ENCODE data around the gene NAV2. TPM values are rescaled to one million over a fixed set of nuclear protein-coding genes. Genes with fewer than 3 reads are reported as not detected.

Gene NAV2
- total RNA-seq, 1 experiment from 2014 or later: 2.1 TPM

- no peaks in the 10 kb centered on the region for H3K9me2 ChIP-seq (ENCODE audit: insufficient read depth)
- H3K36me3 ChIP-seq (ENCODE audit: control insufficient read depth in 1 of 2, insufficient read depth in 2 of 2, low read length in 2 of 2): no peaks in the 10 kb centered on the region
- ATAC-seq (no peak), DNase-seq (ENCODE audit: low read depth, low spot score) (no peak)
- no peaks in the 10 kb centered on the region for H3K4me1 ChIP-seq (ENCODE audit: control insufficient read depth in 1 of 2, insufficient read depth in 2 of 2, low read length in 2 of 2)
- H3K4me3 ChIP-seq (replicated peaks in 1 of 2; ENCODE audit: low read depth in 1 of 2, low read length in 2 of 2): no peak overlapping the region
- ChIA-PET POLR2A (no interaction called here), RAD21 (ENCODE audit: low non-redundant PET in 1 of 2, low total read pairs in 2 of 2, uncharacterized antibody in 2 of 2, unreplicated experiment in 2 of 2) (no interaction called here), CTCF (no interaction called here)
- no peaks in the 10 kb centered on the region for H3K79me2 ChIP-seq (ENCODE audit: insufficient read depth, low read length)
- no peak overlapping the region for H3K4me2 ChIP-seq (ENCODE audit: low read length)
- H3K27me3 ChIP-seq (ENCODE audit: insufficient read depth, low read length): no peaks in the 10 kb centered on the region
- intact Hi-C loops (cut with micrococcal nuclease): no loop called here
- no TSS peak for BruUV-seq (replicated peaks)
- no peak for TF ChIP-seq TCF7L2 (IDR thresholded peaks at IDR 0.05; ENCODE audit: borderline replicate concordance, extremely low read depth, insufficient read depth, insufficient read length)
- no peak for TF ChIP-seq FOSL1 (IDR thresholded peaks at IDR 0.05; ENCODE audit: low read depth)
- TF ChIP-seq RAD21 (IDR thresholded peaks at IDR 0.05; ENCODE audit: low read depth): no peak
- TF ChIP-seq SP1 (IDR thresholded peaks at IDR 0.05; ENCODE audit: low read depth): no peak
- no peak for TF ChIP-seq ZFX (IDR thresholded peaks at IDR 0.05)
- no peak for TF ChIP-seq ELF1 (IDR thresholded peaks at IDR 0.05; ENCODE audit: borderline replicate concordance, low read depth)
- TF ChIP-seq, protein P1, sequence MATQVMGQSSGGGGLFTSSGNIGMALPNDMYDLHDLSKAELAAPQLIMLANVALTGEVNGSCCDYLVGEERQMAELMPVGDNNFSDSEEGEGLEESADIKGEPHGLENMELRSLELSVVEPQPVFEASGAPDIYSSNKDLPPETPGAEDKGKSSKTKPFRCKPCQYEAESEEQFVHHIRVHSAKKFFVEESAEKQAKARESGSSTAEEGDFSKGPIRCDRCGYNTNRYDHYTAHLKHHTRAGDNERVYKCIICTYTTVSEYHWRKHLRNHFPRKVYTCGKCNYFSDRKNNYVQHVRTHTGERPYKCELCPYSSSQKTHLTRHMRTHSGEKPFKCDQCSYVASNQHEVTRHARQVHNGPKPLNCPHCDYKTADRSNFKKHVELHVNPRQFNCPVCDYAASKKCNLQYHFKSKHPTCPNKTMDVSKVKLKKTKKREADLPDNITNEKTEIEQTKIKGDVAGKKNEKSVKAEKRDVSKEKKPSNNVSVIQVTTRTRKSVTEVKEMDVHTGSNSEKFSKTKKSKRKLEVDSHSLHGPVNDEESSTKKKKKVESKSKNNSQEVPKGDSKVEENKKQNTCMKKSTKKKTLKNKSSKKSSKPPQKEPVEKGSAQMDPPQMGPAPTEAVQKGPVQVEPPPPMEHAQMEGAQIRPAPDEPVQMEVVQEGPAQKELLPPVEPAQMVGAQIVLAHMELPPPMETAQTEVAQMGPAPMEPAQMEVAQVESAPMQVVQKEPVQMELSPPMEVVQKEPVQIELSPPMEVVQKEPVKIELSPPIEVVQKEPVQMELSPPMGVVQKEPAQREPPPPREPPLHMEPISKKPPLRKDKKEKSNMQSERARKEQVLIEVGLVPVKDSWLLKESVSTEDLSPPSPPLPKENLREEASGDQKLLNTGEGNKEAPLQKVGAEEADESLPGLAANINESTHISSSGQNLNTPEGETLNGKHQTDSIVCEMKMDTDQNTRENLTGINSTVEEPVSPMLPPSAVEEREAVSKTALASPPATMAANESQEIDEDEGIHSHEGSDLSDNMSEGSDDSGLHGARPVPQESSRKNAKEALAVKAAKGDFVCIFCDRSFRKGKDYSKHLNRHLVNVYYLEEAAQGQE (IDR thresholded peaks at IDR 0.05; ENCODE audit: low read depth): no peak
- TF ChIP-seq SIN3A (IDR thresholded peaks at IDR 0.05; ENCODE audit: low read depth): no peak
- no peak for TF ChIP-seq EZH2 (IDR thresholded peaks at IDR 0.05)
- no peak for TF ChIP-seq ZNF274 (IDR thresholded peaks at IDR 0.05; ENCODE audit: low read depth, low read length)
- TF ChIP-seq, protein P2, sequence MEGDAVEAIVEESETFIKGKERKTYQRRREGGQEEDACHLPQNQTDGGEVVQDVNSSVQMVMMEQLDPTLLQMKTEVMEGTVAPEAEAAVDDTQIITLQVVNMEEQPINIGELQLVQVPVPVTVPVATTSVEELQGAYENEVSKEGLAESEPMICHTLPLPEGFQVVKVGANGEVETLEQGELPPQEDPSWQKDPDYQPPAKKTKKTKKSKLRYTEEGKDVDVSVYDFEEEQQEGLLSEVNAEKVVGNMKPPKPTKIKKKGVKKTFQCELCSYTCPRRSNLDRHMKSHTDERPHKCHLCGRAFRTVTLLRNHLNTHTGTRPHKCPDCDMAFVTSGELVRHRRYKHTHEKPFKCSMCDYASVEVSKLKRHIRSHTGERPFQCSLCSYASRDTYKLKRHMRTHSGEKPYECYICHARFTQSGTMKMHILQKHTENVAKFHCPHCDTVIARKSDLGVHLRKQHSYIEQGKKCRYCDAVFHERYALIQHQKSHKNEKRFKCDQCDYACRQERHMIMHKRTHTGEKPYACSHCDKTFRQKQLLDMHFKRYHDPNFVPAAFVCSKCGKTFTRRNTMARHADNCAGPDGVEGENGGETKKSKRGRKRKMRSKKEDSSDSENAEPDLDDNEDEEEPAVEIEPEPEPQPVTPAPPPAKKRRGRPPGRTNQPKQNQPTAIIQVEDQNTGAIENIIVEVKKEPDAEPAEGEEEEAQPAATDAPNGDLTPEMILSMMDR (IDR thresholded peaks at IDR 0.05 in 2 of 3, conservative IDR thresholded peaks at IDR 0.05 in 1 of 3; ENCODE audit: borderline replicate concordance in 1 of 3, insufficient read depth in 1 of 3, low read depth in 2 of 3, low read length in 2 of 3): no peak
- TF ChIP-seq SRF (IDR thresholded peaks at IDR 0.05; ENCODE audit: low read depth): no peak
- TF ChIP-seq EGR1 (IDR thresholded peaks at IDR 0.05; ENCODE audit: low read depth): no peak
- TF ChIP-seq POLR2A (IDR thresholded peaks at IDR 0.05; ENCODE audit: borderline replicate concordance, extremely low read depth, insufficient read depth, insufficient read length): no peak
- no peak for TF ChIP-seq CBX3 (IDR thresholded peaks at IDR 0.05; ENCODE audit: low read depth)
- no peak for TF ChIP-seq ZBTB33 (IDR thresholded peaks at IDR 0.05; ENCODE audit: extremely low read depth, insufficient replicate concordance, low read length)
- no peak for TF ChIP-seq EZH2phosphoT487 (IDR thresholded peaks at IDR 0.05; ENCODE audit: borderline replicate concordance)
- TF ChIP-seq JUND (IDR thresholded peaks at IDR 0.05): no peak
- TF ChIP-seq MAX (IDR thresholded peaks at IDR 0.05): no peak
- H3K9me3 ChIP-seq (ENCODE audit: control insufficient read depth in 1 of 2, insufficient read depth in 1 of 2, low read depth in 1 of 2, low read length in 2 of 2): no peaks in the 10 kb centered on the region
- no peak overlapping the region for H2AFZ ChIP-seq (ENCODE audit: low read depth, low read length, poor library complexity, severe bottlenecking)
- H3K9ac ChIP-seq (ENCODE audit: low read length): no peak overlapping the region
- no peaks in the 10 kb centered on the region for H4K20me1 ChIP-seq (ENCODE audit: insufficient read depth)
- no peak overlapping the region for H3K27ac ChIP-seq (ENCODE audit: low read depth, low read length)
Measured at GRCh38 chr11:19868281-19868821, 155.7 kb downstream of the NAV2 start.

Data from HCT116 (cell line).